Chondrocyte (in vitro differentiated cells): ENCODE results near the gene IL25. TPM values are rescaled to one million over a fixed set of nuclear protein-coding genes. Genes with fewer than 3 reads are reported as not detected.
"Not testable (repeated sequence)": the region's sequence is repeated elsewhere in the genome, so short reads cannot be mapped to it uniquely, and the experiment has no call there.

ENCODE experiments used
- DNase-seq: peaks from one replicate; pipeline ENCODE4 v3.0.0; 2021; ENCODE audit warnings: mixed read lengths, low spot score
- H3K27ac Mint-ChIP-seq: one replicate; pipeline ENCODE4 v1.8.0; 2021; ENCODE audit warnings: mild to moderate bottlenecking, moderate library complexity, mixed read lengths; ENCODE audit not compliant: unreplicated experiment
- H3K27me3 Mint-ChIP-seq: 2 replicates; pipeline ENCODE4 v1.8.0; 2021; ENCODE audit warnings: low read depth, mixed read lengths
- H3K36me3 Mint-ChIP-seq: 2 replicates; pipeline ENCODE4 v1.8.0; 2021; ENCODE audit warnings: low read depth, mixed read lengths
- H3K4me1 Mint-ChIP-seq: 2 replicates; pipeline ENCODE4 v1.8.0; 2021; ENCODE audit warnings: low read depth, mild to moderate bottlenecking, mixed read lengths
- H3K4me3 Mint-ChIP-seq: one replicate; pipeline ENCODE4 v1.8.0; 2021; ENCODE audit warnings: mild to moderate bottlenecking, moderate library complexity, mixed read lengths; ENCODE audit not compliant: unreplicated experiment
- H3K9me3 Mint-ChIP-seq: 2 replicates; pipeline ENCODE4 v1.8.0; 2021; ENCODE audit warnings: low read depth, mixed read lengths
- CTCF ChIP-seq: fragments of 200-600 bp; sonication (generic); IDR thresholded peaks from 2 replicates; pipeline ENCODE4 v1.5.0; 2021; ENCODE audit warnings: antibody characterized with exemption, mild to moderate bottlenecking, moderate library complexity
- total RNA-seq: library from RNA; stranded (reverse); gene quantifications from 3 replicates; pipeline ENCODE4 v1.2.1, GENCODE V29; 2021

IL25 gene
- total RNA-seq, 1 donor from 2014 or later = not detected

- Mint-ChIP-seq H3K4me1 (no peaks in the 10 kb centered on the region), H3K27ac (no peak overlapping the region), H3K9me3 (no peaks in the 10 kb centered on the region), H3K27me3 (peaks cover 54% of the 10 kb centered on the region), H3K4me3 (no peak overlapping the region), H3K36me3 (no peaks in the 10 kb centered on the region)
- no peak for TF ChIP-seq CTCF
- no peak for DNase-seq
These were observed 14.4 kb downstream of the IL25 start for GRCh38 chr14:23386999-23387398.

GRCh38 chr14:23387916-23388882, 15.6 kb downstream of the IL25 start:
- Mint-ChIP-seq H3K4me1 (no peaks in the 10 kb centered on the region), H3K27ac (no peak overlapping the region), H3K9me3 (no peaks in the 10 kb centered on the region), H3K27me3 (peaks cover 50% of the 10 kb centered on the region), H3K4me3 (no peak overlapping the region), H3K36me3 (no peaks in the 10 kb centered on the region)
- DNase-seq = no peak
- no peak for TF ChIP-seq CTCF

- no peaks in the 10 kb centered on the region for H3K36me3 Mint-ChIP-seq
- no peak overlapping the region for H3K4me3 Mint-ChIP-seq
- H3K27me3 Mint-ChIP-seq = peaks cover 50% of the 10 kb centered on the region
- no peak for DNase-seq
- no peaks in the 10 kb centered on the region for H3K9me3 Mint-ChIP-seq
- no peak overlapping the region for H3K27ac Mint-ChIP-seq
- no peaks in the 10 kb centered on the region for H3K4me1 Mint-ChIP-seq
- TF ChIP-seq CTCF = no peak
These were observed 16.4 kb downstream of the IL25 start for GRCh38 chr14:23388996-23389395.

GRCh38 chr14:23389396-23389795, 16.8 kb downstream of the IL25 start:
- Mint-ChIP-seq H3K9me3 (no peaks in the 10 kb centered on the region), H3K4me3 (no peak overlapping the region), H3K27me3 (peaks cover 47% of the 10 kb centered on the region), H3K27ac (no peak overlapping the region), H3K4me1 (no peaks in the 10 kb centered on the region), H3K36me3 (no peaks in the 10 kb centered on the region)
- no peak for DNase-seq
- no peak for TF ChIP-seq CTCF

GRCh38 chr14:23389871-23390270, 17.3 kb downstream of the IL25 start:
- H3K9me3 Mint-ChIP-seq, H3K27ac Mint-ChIP-seq, H3K36me3 Mint-ChIP-seq, H3K4me3 Mint-ChIP-seq, DNase-seq, H3K4me1 Mint-ChIP-seq: not testable (repeated sequence)
- peaks cover 45% of the 10 kb centered on the region for H3K27me3 Mint-ChIP-seq
